ENCODE data around the gene ARL5A.

The ARL5A gene

GRCh38 chr2:151823651-151824050, 4.6 kb downstream of the ARL5A start:
- H3K27me3 ChIP-seq (ENCODE audit: insufficient read depth, low read length): no peaks in the 10 kb centered on the region
- H2AK5ac ChIP-seq (ENCODE audit: low read length): no peak overlapping the region
- H3K4me2 ChIP-seq (ENCODE audit: low read length): no peak overlapping the region
- peaks cover 0 to 2% of the 10 kb centered on the region in 2 experiments for H3K36me3 ChIP-seq (ENCODE audit: control insufficient read depth in 1 of 2, insufficient read depth in 2 of 2, low read length in 2 of 2)
- no peak overlapping the region for H3K4me3 ChIP-seq (ENCODE audit: low read depth, low read length)
- H4K12ac ChIP-seq (ENCODE audit: low read depth, low read length): no peak overlapping the region
- DNase-seq: no peak
- no peak overlapping the region for H2BK120ac ChIP-seq (ENCODE audit: insufficient read depth, low read length, poor library complexity)
- WGBS (ENCODE audit: extremely low coverage, insufficient coverage, insufficient read length): no CpG with 5 or more reads among the region's 6 CpGs
- H3K9ac ChIP-seq (ENCODE audit: low read length): no peak overlapping the region
- H3K79me1 ChIP-seq (ENCODE audit: low read length): peaks cover 11% of the 10 kb centered on the region
- no peak overlapping the region for H2AFZ ChIP-seq (ENCODE audit: insufficient read depth, low read length, poor library complexity)
- H3K4ac ChIP-seq (ENCODE audit: low read depth, low read length): peak overlapping the region; percentile 98
- peaks cover under 1 to 14% of the 10 kb centered on the region in 2 experiments for H3K4me1 ChIP-seq (ENCODE audit: control insufficient read depth in 1 of 2, insufficient read depth in 2 of 2, low read length in 2 of 2)
- H3K14ac ChIP-seq (ENCODE audit: low read length): no peak overlapping the region
- H3K23ac ChIP-seq (ENCODE audit: low read length): no peak overlapping the region
- H4K8ac ChIP-seq (ENCODE audit: low read depth, low read length): no peak overlapping the region
- no peak overlapping the region for H3K27ac ChIP-seq (ENCODE audit: low read depth, low read length)
- no peak overlapping the region for H2BK12ac ChIP-seq (ENCODE audit: low read length)
- H3K18ac ChIP-seq (ENCODE audit: low read length): no peak overlapping the region
- H3K9me3 ChIP-seq (ENCODE audit: insufficient read depth, low read depth, low read length): peaks cover 2% of the 10 kb centered on the region
- H2BK5ac ChIP-seq (ENCODE audit: low read depth, low read length, poor library complexity): no peak overlapping the region
- peaks cover 14% of the 10 kb centered on the region for H3K79me2 ChIP-seq (ENCODE audit: control insufficient read depth, insufficient read depth, low read length, poor library complexity)
- H4K91ac ChIP-seq (ENCODE audit: low read depth, low read length): no peak overlapping the region

GRCh38 chr2:151819920-151820319, 8.3 kb downstream of the ARL5A start:
- no CpG with 5 or more reads among the region's 2 CpGs for WGBS (ENCODE audit: extremely low coverage, insufficient coverage, insufficient read length)
- no peak overlapping the region for H3K4me3 ChIP-seq (ENCODE audit: low read depth, low read length)
- H4K91ac ChIP-seq (ENCODE audit: low read depth, low read length): no peak overlapping the region
- no peak for DNase-seq
- H3K27ac ChIP-seq (ENCODE audit: low read depth, low read length): no peak overlapping the region
- no peaks in the 10 kb centered on the region for H3K79me1 ChIP-seq (ENCODE audit: low read length)
- no peak overlapping the region for H4K8ac ChIP-seq (ENCODE audit: low read depth, low read length)
- no peak overlapping the region for H2BK5ac ChIP-seq (ENCODE audit: low read depth, low read length, poor library complexity)
- no peak overlapping the region for H4K12ac ChIP-seq (ENCODE audit: low read depth, low read length)
- no peak overlapping the region for H3K14ac ChIP-seq (ENCODE audit: low read length)
- peaks cover 5% of the 10 kb centered on the region for H3K79me2 ChIP-seq (ENCODE audit: control insufficient read depth, insufficient read depth, low read length, poor library complexity)
- H3K4me1 ChIP-seq (ENCODE audit: control insufficient read depth in 1 of 2, insufficient read depth in 2 of 2, low read length in 2 of 2): peaks cover 0 to 11% of the 10 kb centered on the region in 2 experiments
- H2AFZ ChIP-seq (ENCODE audit: insufficient read depth, low read length, poor library complexity): no peak overlapping the region
- H2AK5ac ChIP-seq (ENCODE audit: low read length): no peak overlapping the region
- H2BK12ac ChIP-seq (ENCODE audit: low read length): no peak overlapping the region
- H3K36me3 ChIP-seq (ENCODE audit: control insufficient read depth in 1 of 2, insufficient read depth in 2 of 2, low read length in 2 of 2): peaks cover 4 to 8% of the 10 kb centered on the region in 2 experiments
- no peak overlapping the region for H3K4me2 ChIP-seq (ENCODE audit: low read length)
- H3K4ac ChIP-seq (ENCODE audit: low read depth, low read length): no peak overlapping the region
- H2BK120ac ChIP-seq (ENCODE audit: insufficient read depth, low read length, poor library complexity): no peak overlapping the region
- no peaks in the 10 kb centered on the region for H3K27me3 ChIP-seq (ENCODE audit: insufficient read depth, low read length)
- H3K9ac ChIP-seq (ENCODE audit: low read length): no peak overlapping the region
- no peak overlapping the region for H3K18ac ChIP-seq (ENCODE audit: low read length)
- no peaks in the 10 kb centered on the region for H3K9me3 ChIP-seq (ENCODE audit: insufficient read depth, low read depth, low read length)
- H3K23ac ChIP-seq (ENCODE audit: low read length): no peak overlapping the region

GRCh38 chr2:151817929-151818328, 10.3 kb downstream of the ARL5A start:
- Histone ChIP-seq H2BK120ac (ENCODE audit: insufficient read depth, low read length, poor library complexity) (no peak overlapping the region), H2AFZ (ENCODE audit: insufficient read depth, low read length, poor library complexity) (no peak overlapping the region), H3K14ac (ENCODE audit: low read length) (no peak overlapping the region), H3K27ac (ENCODE audit: low read depth, low read length) (no peak overlapping the region), H3K79me1 (ENCODE audit: low read length) (no peaks in the 10 kb centered on the region), H2BK5ac (ENCODE audit: low read depth, low read length, poor library complexity) (no peak overlapping the region), H3K79me2 (ENCODE audit: control insufficient read depth, insufficient read depth, low read length, poor library complexity) (peaks cover 3% of the 10 kb centered on the region), H3K23ac (ENCODE audit: low read length) (no peak overlapping the region), H3K4ac (ENCODE audit: low read depth, low read length) (peak overlapping the region; percentile 26), H4K12ac (ENCODE audit: low read depth, low read length) (no peak overlapping the region), H4K8ac (ENCODE audit: low read depth, low read length) (no peak overlapping the region), H3K4me2 (ENCODE audit: low read length) (no peak overlapping the region), H3K4me3 (ENCODE audit: low read depth, low read length) (no peak overlapping the region), H3K4me1 (ENCODE audit: control insufficient read depth in 1 of 2, insufficient read depth in 2 of 2, low read length in 2 of 2) (peaks cover 0 to 4% of the 10 kb centered on the region in 2 experiments), H4K91ac (ENCODE audit: low read depth, low read length) (no peak overlapping the region), H3K18ac (ENCODE audit: low read length) (no peak overlapping the region), H3K27me3 (ENCODE audit: insufficient read depth, low read length) (no peaks in the 10 kb centered on the region), H3K9ac (ENCODE audit: low read length) (no peak overlapping the region), H3K9me3 (ENCODE audit: insufficient read depth, low read depth, low read length) (no peaks in the 10 kb centered on the region), H3K36me3 (ENCODE audit: control insufficient read depth in 1 of 2, insufficient read depth in 2 of 2, low read length in 2 of 2) (peaks cover 4 to 8% of the 10 kb centered on the region in 2 experiments), H2AK5ac (ENCODE audit: low read length) (no peak overlapping the region), H2BK12ac (ENCODE audit: low read length) (no peak overlapping the region)
- no peak for DNase-seq
- WGBS (ENCODE audit: extremely low coverage, insufficient coverage, insufficient read length): no CpG with 5 or more reads among the region's 3 CpGs

- H2BK120ac ChIP-seq (ENCODE audit: insufficient read depth, low read length, poor library complexity): no peak overlapping the region
- H3K79me2 ChIP-seq (ENCODE audit: control insufficient read depth, insufficient read depth, low read length, poor library complexity): no peaks in the 10 kb centered on the region
- H3K27ac ChIP-seq (ENCODE audit: low read depth, low read length): no peak overlapping the region
- no peak overlapping the region for H3K4ac ChIP-seq (ENCODE audit: low read depth, low read length)
- H3K4me1 ChIP-seq (ENCODE audit: control insufficient read depth in 1 of 2, insufficient read depth in 2 of 2, low read length in 2 of 2): peaks cover 0 to 4% of the 10 kb centered on the region in 2 experiments
- no peaks in the 10 kb centered on the region for H3K27me3 ChIP-seq (ENCODE audit: insufficient read depth, low read length)
- no peak overlapping the region for H3K4me3 ChIP-seq (ENCODE audit: low read depth, low read length)
- no peak overlapping the region for H4K8ac ChIP-seq (ENCODE audit: low read depth, low read length)
- WGBS (ENCODE audit: extremely low coverage, insufficient coverage, insufficient read length): no CpG with 5 or more reads among the region's 2 CpGs
- H3K18ac ChIP-seq (ENCODE audit: low read length): no peak overlapping the region
- no peak overlapping the region for H2AFZ ChIP-seq (ENCODE audit: insufficient read depth, low read length, poor library complexity)
- H4K91ac ChIP-seq (ENCODE audit: low read depth, low read length): no peak overlapping the region
- no peak overlapping the region for H3K23ac ChIP-seq (ENCODE audit: low read length)
- H4K12ac ChIP-seq (ENCODE audit: low read depth, low read length): no peak overlapping the region
- no peaks in the 10 kb centered on the region for H3K79me1 ChIP-seq (ENCODE audit: low read length)
- H2BK12ac ChIP-seq (ENCODE audit: low read length): no peak overlapping the region
- peaks cover 6 to 10% of the 10 kb centered on the region in 2 experiments for H3K36me3 ChIP-seq (ENCODE audit: control insufficient read depth in 1 of 2, insufficient read depth in 2 of 2, low read length in 2 of 2)
- no peak for DNase-seq
- H3K14ac ChIP-seq (ENCODE audit: low read length): no peak overlapping the region
- H3K9me3 ChIP-seq (ENCODE audit: insufficient read depth, low read depth, low read length): no peaks in the 10 kb centered on the region
- no peak overlapping the region for H2BK5ac ChIP-seq (ENCODE audit: low read depth, low read length, poor library complexity)
- H3K4me2 ChIP-seq (ENCODE audit: low read length): no peak overlapping the region
- no peak overlapping the region for H2AK5ac ChIP-seq (ENCODE audit: low read length)
- no peak overlapping the region for H3K9ac ChIP-seq (ENCODE audit: low read length)
Measured at GRCh38 chr2:151816843-151817242, 11.4 kb downstream of the ARL5A start.
